H1 (cell line): ENCODE results near the gene CAV3. TPM values are rescaled to one million over a fixed set of nuclear protein-coding genes. Genes with fewer than 3 reads are reported as not detected.

Experiments used
- CREB1 ChIP-seq: IDR thresholded peaks from 2 replicates; pipeline ENCODE4 v1.6.1; 2012; ENCODE audit warnings: inconsistent platforms
- EP300 ChIP-seq, 2 experiments: IDR thresholded peaks; 1 replicate in 1 of 2; 2 replicates in 1 of 2; pipeline ENCODE4 v1.6.1; 2011 to 2012; ENCODE audit warnings: low read depth in 2 of 2, low read length in 2 of 2, mild to moderate bottlenecking in 2 of 2, borderline replicate concordance in 1 of 2, inconsistent platforms in 1 of 2, moderate library complexity in 1 of 2
- FOSL1 ChIP-seq: IDR thresholded peaks from 2 replicates; pipeline ENCODE4 v1.6.1; 2011; ENCODE audit warnings: mild to moderate bottlenecking, low read depth, low read length, moderate library complexity; ENCODE audit not compliant: insufficient read depth
- HDAC2 ChIP-seq, 2 experiments: fragments of 300-600 bp in 1 of 2; sonication (generic) in 1 of 2; IDR thresholded peaks; 2 replicates each; pipeline ENCODE4 v1.6.1; 2011 to 2012; ENCODE audit warnings: low read depth in 2 of 2, low read length in 2 of 2, mild to moderate bottlenecking in 2 of 2, moderate library complexity in 2 of 2, borderline replicate concordance in 1 of 2, inconsistent platforms in 1 of 2
- JUND ChIP-seq: IDR thresholded peaks from 2 replicates; pipeline ENCODE4 v1.6.1; 2011; ENCODE audit warnings: mild to moderate bottlenecking, improper control_type of control experiment, low read length
- KDM5A ChIP-seq: fragments of 200-600 bp; IDR thresholded peaks from 2 replicates; pipeline ENCODE4 v1.7.1; 2012; ENCODE audit warnings: mild to moderate bottlenecking, low read length, inconsistent platforms, mixed read lengths
- POLR2A ChIP-seq, 2 experiments: IDR thresholded peaks; 1 replicate in 1 of 2; 2 replicates in 1 of 2; pipeline ENCODE4 v1.6.1; 2011; ENCODE audit warnings: low read depth in 2 of 2, low read length in 2 of 2, mild to moderate bottlenecking in 2 of 2; ENCODE audit errors: control extremely low read depth in 1 of 2
- RBBP5 ChIP-seq: IDR thresholded peaks from 2 replicates; pipeline ENCODE4 v1.7.1; 2012; ENCODE audit warnings: low read depth, mild to moderate bottlenecking, inconsistent platforms, low read length, moderate library complexity, borderline replicate concordance
- SRF ChIP-seq: IDR thresholded peaks from 2 replicates; pipeline ENCODE4 v1.6.1; 2011; ENCODE audit warnings: mild to moderate bottlenecking, low read depth, low read length, moderate library complexity
- polyA plus RNA-seq, 7 experiments: library from polyadenylated mRNA; depleted of rRNA in 3 of 7; stranded (reverse) in 5 of 7; unstranded in 2 of 7; fragments of >200 nt in 5 of 7; fragments of 200-250 nt in 2 of 7; gene quantifications; 1 replicate in 5 of 7; 2 replicates in 1 of 7; 4 replicates in 1 of 7; pipeline versions ENCODE4 v1.2.1 to v1.2.3, GENCODE V29; 2011 to 2013; ENCODE audit warnings: missing spikeins in 2 of 7, mixed read lengths in 2 of 7
- total RNA-seq: library from RNA; stranded (reverse); fragmentation: NEBNext Ultra II Directional; extraction: Animal tissue kit (Norgen Biotek cat#: 25700); gene quantifications from 2 replicates; pipeline ENCODE4 v1.2.1, GENCODE V29; 2021
- TF ChIP-seq, protein P1 (sequence below): fragments of 300-600 bp; sonication (generic); IDR thresholded peaks from 2 replicates; pipeline ENCODE4 v1.7.1; 2012; ENCODE audit warnings: low read length, moderate library complexity, mild to moderate bottlenecking, inconsistent platforms; ENCODE audit not compliant: insufficient replicate concordance
- TF ChIP-seq, protein P2 (sequence below): IDR thresholded peaks from 2 replicates; pipeline ENCODE4 v1.6.1; 2011; ENCODE audit warnings: low read length, improper control_type of control experiment

The CAV3 gene
- total and polyA plus RNA-seq, 2 of the 8 experiments (the other 6 are each of a cell fraction or from before 2014, with no cell fraction given) = not detected

GRCh38 chr3:8709287-8709686, 24.3 kb upstream of the CAV3 start (continued):
- TF ChIP-seq, protein P1, sequence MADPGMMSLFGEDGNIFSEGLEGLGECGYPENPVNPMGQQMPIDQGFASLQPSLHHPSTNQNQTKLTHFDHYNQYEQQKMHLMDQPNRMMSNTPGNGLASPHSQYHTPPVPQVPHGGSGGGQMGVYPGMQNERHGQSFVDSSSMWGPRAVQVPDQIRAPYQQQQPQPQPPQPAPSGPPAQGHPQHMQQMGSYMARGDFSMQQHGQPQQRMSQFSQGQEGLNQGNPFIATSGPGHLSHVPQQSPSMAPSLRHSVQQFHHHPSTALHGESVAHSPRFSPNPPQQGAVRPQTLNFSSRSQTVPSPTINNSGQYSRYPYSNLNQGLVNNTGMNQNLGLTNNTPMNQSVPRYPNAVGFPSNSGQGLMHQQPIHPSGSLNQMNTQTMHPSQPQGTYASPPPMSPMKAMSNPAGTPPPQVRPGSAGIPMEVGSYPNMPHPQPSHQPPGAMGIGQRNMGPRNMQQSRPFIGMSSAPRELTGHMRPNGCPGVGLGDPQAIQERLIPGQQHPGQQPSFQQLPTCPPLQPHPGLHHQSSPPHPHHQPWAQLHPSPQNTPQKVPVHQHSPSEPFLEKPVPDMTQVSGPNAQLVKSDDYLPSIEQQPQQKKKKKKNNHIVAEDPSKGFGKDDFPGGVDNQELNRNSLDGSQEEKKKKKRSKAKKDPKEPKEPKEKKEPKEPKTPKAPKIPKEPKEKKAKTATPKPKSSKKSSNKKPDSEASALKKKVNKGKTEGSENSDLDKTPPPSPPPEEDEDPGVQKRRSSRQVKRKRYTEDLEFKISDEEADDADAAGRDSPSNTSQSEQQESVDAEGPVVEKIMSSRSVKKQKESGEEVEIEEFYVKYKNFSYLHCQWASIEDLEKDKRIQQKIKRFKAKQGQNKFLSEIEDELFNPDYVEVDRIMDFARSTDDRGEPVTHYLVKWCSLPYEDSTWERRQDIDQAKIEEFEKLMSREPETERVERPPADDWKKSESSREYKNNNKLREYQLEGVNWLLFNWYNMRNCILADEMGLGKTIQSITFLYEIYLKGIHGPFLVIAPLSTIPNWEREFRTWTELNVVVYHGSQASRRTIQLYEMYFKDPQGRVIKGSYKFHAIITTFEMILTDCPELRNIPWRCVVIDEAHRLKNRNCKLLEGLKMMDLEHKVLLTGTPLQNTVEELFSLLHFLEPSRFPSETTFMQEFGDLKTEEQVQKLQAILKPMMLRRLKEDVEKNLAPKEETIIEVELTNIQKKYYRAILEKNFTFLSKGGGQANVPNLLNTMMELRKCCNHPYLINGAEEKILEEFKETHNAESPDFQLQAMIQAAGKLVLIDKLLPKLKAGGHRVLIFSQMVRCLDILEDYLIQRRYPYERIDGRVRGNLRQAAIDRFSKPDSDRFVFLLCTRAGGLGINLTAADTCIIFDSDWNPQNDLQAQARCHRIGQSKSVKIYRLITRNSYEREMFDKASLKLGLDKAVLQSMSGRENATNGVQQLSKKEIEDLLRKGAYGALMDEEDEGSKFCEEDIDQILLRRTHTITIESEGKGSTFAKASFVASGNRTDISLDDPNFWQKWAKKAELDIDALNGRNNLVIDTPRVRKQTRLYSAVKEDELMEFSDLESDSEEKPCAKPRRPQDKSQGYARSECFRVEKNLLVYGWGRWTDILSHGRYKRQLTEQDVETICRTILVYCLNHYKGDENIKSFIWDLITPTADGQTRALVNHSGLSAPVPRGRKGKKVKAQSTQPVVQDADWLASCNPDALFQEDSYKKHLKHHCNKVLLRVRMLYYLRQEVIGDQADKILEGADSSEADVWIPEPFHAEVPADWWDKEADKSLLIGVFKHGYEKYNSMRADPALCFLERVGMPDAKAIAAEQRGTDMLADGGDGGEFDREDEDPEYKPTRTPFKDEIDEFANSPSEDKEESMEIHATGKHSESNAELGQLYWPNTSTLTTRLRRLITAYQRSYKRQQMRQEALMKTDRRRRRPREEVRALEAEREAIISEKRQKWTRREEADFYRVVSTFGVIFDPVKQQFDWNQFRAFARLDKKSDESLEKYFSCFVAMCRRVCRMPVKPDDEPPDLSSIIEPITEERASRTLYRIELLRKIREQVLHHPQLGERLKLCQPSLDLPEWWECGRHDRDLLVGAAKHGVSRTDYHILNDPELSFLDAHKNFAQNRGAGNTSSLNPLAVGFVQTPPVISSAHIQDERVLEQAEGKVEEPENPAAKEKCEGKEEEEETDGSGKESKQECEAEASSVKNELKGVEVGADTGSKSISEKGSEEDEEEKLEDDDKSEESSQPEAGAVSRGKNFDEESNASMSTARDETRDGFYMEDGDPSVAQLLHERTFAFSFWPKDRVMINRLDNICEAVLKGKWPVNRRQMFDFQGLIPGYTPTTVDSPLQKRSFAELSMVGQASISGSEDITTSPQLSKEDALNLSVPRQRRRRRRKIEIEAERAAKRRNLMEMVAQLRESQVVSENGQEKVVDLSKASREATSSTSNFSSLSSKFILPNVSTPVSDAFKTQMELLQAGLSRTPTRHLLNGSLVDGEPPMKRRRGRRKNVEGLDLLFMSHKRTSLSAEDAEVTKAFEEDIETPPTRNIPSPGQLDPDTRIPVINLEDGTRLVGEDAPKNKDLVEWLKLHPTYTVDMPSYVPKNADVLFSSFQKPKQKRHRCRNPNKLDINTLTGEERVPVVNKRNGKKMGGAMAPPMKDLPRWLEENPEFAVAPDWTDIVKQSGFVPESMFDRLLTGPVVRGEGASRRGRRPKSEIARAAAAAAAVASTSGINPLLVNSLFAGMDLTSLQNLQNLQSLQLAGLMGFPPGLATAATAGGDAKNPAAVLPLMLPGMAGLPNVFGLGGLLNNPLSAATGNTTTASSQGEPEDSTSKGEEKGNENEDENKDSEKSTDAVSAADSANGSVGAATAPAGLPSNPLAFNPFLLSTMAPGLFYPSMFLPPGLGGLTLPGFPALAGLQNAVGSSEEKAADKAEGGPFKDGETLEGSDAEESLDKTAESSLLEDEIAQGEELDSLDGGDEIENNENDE = no peak
- TF ChIP-seq, protein P2, sequence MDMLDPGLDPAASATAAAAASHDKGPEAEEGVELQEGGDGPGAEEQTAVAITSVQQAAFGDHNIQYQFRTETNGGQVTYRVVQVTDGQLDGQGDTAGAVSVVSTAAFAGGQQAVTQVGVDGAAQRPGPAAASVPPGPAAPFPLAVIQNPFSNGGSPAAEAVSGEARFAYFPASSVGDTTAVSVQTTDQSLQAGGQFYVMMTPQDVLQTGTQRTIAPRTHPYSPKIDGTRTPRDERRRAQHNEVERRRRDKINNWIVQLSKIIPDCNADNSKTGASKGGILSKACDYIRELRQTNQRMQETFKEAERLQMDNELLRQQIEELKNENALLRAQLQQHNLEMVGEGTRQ = no peak
- TF ChIP-seq RBBP5 = no peak
- TF ChIP-seq CREB1 = no peak
- TF ChIP-seq EP300 (IDR thresholded peaks at IDR 0.05; ENCODE audit: borderline replicate concordance in 1 of 2, low read depth in 2 of 2, low read length in 2 of 2) = no peak
- no peak for TF ChIP-seq HDAC2 (IDR thresholded peaks at IDR 0.05; ENCODE audit: borderline replicate concordance in 1 of 2, low read depth in 2 of 2, low read length in 2 of 2)
- no peak for TF ChIP-seq SRF
- no peak for TF ChIP-seq KDM5A
- no peak for TF ChIP-seq JUND
- TF ChIP-seq FOSL1 = no peak
- TF ChIP-seq POLR2A (IDR thresholded peaks at IDR 0.05; ENCODE audit: control extremely low read depth in 1 of 2, low read depth in 2 of 2, low read length in 2 of 2) = no peak
